Endothelial cell of umbilical vein (primary cell): ENCODE data around the gene MRO. TPM values are rescaled to one million over a fixed set of nuclear protein-coding genes. Genes with fewer than 3 reads are reported as not detected.

Experiments used
- BruUV-seq: library from RNA; stranded (reverse); fragments of 400-500 nt; replicated peaks from 2 replicates; lab custom pipeline; 2021; lab: Mats Ljungman, UMichigan
- CTCF ChIA-PET: fragments of 300-600, 350-600 bp; sonication (Branson Sonifier 250); formaldehyde crosslinking; loops from one replicate; lab custom pipeline; 2021; ENCODE audit warnings: antibody characterized with exemption, inconsistent platforms; lab: Charles Lee
- POLR2A ChIA-PET: fragments of 300-600, 350-600 bp; sonication (Branson Sonifier 250); formaldehyde crosslinking; loops from one replicate; lab custom pipeline; 2021; ENCODE audit warnings: antibody characterized with exemption, inconsistent platforms; lab: Charles Lee
- DNase-seq: peaks from one replicate; pipeline ENCODE4 v3.0.0-alpha.2; 2011; ENCODE audit warnings: low read depth, low spot score
- FAIRE-seq: peaks from 2 replicates; lab custom pipeline; 2011; peaks lifted over from hg19 to GRCh38; lab: Jason Lieb, UNC
- H2AFZ ChIP-seq: 2 replicates; pipeline ENCODE4 v1.6.0; 2012; ENCODE audit warnings: low read depth, low read length, control low read depth, inconsistent platforms
- H3K27ac ChIP-seq: 2 replicates; pipeline ENCODE4 v1.5.1; 2011; ENCODE audit warnings: low read depth, mild to moderate bottlenecking, control low read depth, low read length, moderate library complexity; ENCODE audit not compliant: insufficient read depth
- H3K27me3 ChIP-seq, 2 experiments: 2 replicates each; pipeline versions ENCODE4 v1.6.0 to v1.6.1; 2011; ENCODE audit warnings: low read length in 2 of 2, mixed read lengths in 1 of 2; ENCODE audit not compliant: control insufficient read depth in 2 of 2, insufficient read depth in 2 of 2
- H3K36me3 ChIP-seq, 2 experiments: 2 replicates in 1 of 2; 3 replicates in 1 of 2; pipeline ENCODE4 v1.5.1; 2011; ENCODE audit warnings: low read length in 2 of 2, mild to moderate bottlenecking in 1 of 2, moderate library complexity in 1 of 2; ENCODE audit not compliant: control insufficient read depth in 2 of 2, insufficient read depth in 2 of 2; ENCODE audit errors: extremely low read depth in 1 of 2
- H3K4me1 ChIP-seq: 3 replicates; pipeline ENCODE4 v1.5.1; 2011; ENCODE audit warnings: mild to moderate bottlenecking, low read length; ENCODE audit not compliant: control insufficient read depth, insufficient read depth; ENCODE audit errors: extremely low read depth
- H3K4me2 ChIP-seq: 2 replicates; pipeline ENCODE4 v1.6.1; 2011; ENCODE audit warnings: low read length, control low read depth, mixed read lengths; ENCODE audit not compliant: insufficient read depth
- H3K4me3 ChIP-seq, 3 experiments: fragments of 200-600 bp in 1 of 3; sonication (generic), shearing (Covaris generic) in 1 of 3; replicated peaks in 1 of 3; 2 replicates each; pipeline ENCODE4 v1.5.1; 2011 to 2016; ENCODE audit warnings: control low read depth in 3 of 3, low read length in 3 of 3, mild to moderate bottlenecking in 2 of 3, inconsistent platforms in 1 of 3, low read depth in 1 of 3, moderate library complexity in 1 of 3; ENCODE audit not compliant: insufficient read depth in 1 of 3
- H3K79me2 ChIP-seq: 2 replicates; pipeline ENCODE4 v1.6.0; 2012; ENCODE audit warnings: low read length, inconsistent platforms; ENCODE audit not compliant: control insufficient read depth, insufficient read depth
- H3K9ac ChIP-seq: replicated peaks from 2 replicates; pipeline ENCODE3; 2011; ENCODE audit warnings: low read length, control low read depth; ENCODE audit not compliant: insufficient read depth; ENCODE audit errors: extremely low read depth
- H3K9me1 ChIP-seq: replicated peaks from 3 replicates; pipeline ENCODE4 v1.6.0; 2011; ENCODE audit warnings: mild to moderate bottlenecking, low read length; ENCODE audit not compliant: control insufficient read depth, insufficient read depth; ENCODE audit errors: extremely low read depth
- H3K9me3 ChIP-seq: replicated peaks from 2 replicates; pipeline ENCODE4 v1.5.1; 2012; ENCODE audit warnings: low read length, inconsistent platforms; ENCODE audit not compliant: control insufficient read depth, insufficient read depth
- H4K20me1 ChIP-seq: replicated peaks from 2 replicates; pipeline ENCODE3; 2011; ENCODE audit warnings: mild to moderate bottlenecking, low read length; ENCODE audit not compliant: control insufficient read depth, insufficient read depth; ENCODE audit errors: extremely low read depth
- FOS ChIP-seq: IDR thresholded peaks from 2 replicates; pipeline ENCODE4 v1.6.1; 2011; ENCODE audit warnings: mild to moderate bottlenecking, low read length, moderate library complexity, borderline replicate concordance; ENCODE audit not compliant: insufficient read depth
- POLR2AphosphoS5 ChIP-seq: IDR thresholded peaks from 2 replicates; pipeline ENCODE4 v1.6.1; 2012; ENCODE audit warnings: low read depth, mild to moderate bottlenecking, control low read depth, low read length, moderate library complexity; ENCODE audit not compliant: insufficient read depth
- dilution Hi-C: fragments of 300-500 bp; cut with MboI; formaldehyde crosslinking; loops from one replicate; pipeline ENCODE4 v1.15.0; 2019; ENCODE audit warnings: low sequenced_read_pairs; ENCODE audit not compliant: extremely low pct_ligation_motif_present
- intact Hi-C: fragments of 100-400 bp; cut with micrococcal nuclease; formaldehyde crosslinking; loops from one replicate; pipeline ENCODE4 v1.10.0; 2022
- polyA plus RNA-seq, 4 experiments: library from polyadenylated mRNA; depleted of rRNA in 3 of 4; stranded (reverse) in 3 of 4; unstranded in 1 of 4; fragments of >200 nt; gene quantifications; 2 replicates each; pipeline versions ENCODE4 v1.2.1 to v1.2.3, GENCODE V29; 2011 to 2012; ENCODE audit warnings: missing spikeins in 1 of 4
- total RNA-seq: library from RNA; stranded (reverse); gene quantifications from 2 replicates; pipeline ENCODE4 v1.2.3, GENCODE V29; 2021

Gene MRO
- total and polyA plus RNA-seq, 2 donors (not counting 3 experiments of a cell fraction or from before 2014, with no cell fraction given), result not detected

GRCh38 chr18:50745945-50746344, 73.9 kb downstream of the MRO start:
- Histone ChIP-seq H3K27me3 (no peaks in the 10 kb centered on the region), H3K9me3 (no peaks in the 10 kb centered on the region), H4K20me1 (no peaks in the 10 kb centered on the region), H3K36me3 (no peaks in the 10 kb centered on the region), H3K79me2 (no peaks in the 10 kb centered on the region), H3K9ac (no peak overlapping the region), H3K4me3 (no peak overlapping the region), H3K4me1 (no peaks in the 10 kb centered on the region), H2AFZ (no peak overlapping the region), H3K4me2 (no peak overlapping the region), H3K9me1 (no peaks in the 10 kb centered on the region), H3K27ac (no peak overlapping the region)
- CTCF ChIA-PET, result no interaction called here
- DNase-seq, result no peak
- dilution Hi-C loops (no loop called here), intact Hi-C loops (no loop called here)
- no peak for TF ChIP-seq POLR2AphosphoS5
- TF ChIP-seq FOS, result no peak
- POLR2A ChIA-PET, result no interaction called here
- BruUV-seq, result no TSS peak
- FAIRE-seq, result no peak

Other genes starting within 250 kb of the MRO start
- 39.6 and 42.4 TPM in 2 replicates for gene ME2, start 59.1 kb upstream of the MRO start, total RNA-seq
- 24.0 and 28.6 TPM in 2 replicates for gene ME2, start 59.1 kb upstream of the MRO start, polyA plus RNA-seq
- gene ELAC1, start 148.0 kb upstream of the MRO start, total RNA-seq, result 6.0 and 7.6 TPM in 2 replicates
- gene ELAC1, start 148.0 kb upstream of the MRO start, polyA plus RNA-seq, result 3.0 and 3.6 TPM in 2 replicates
- gene SMAD4, start 210.2 kb upstream of the MRO start, total RNA-seq, result 79.3 and 82.8 TPM in 2 replicates
- 63.5 and 65.9 TPM in 2 replicates for gene SMAD4, start 210.2 kb upstream of the MRO start, polyA plus RNA-seq